Effector memory CD8-positive, alpha-beta T cell (primary cell): Measurements from ENCODE around the gene MCL1.
"Not testable (repeated sequence)": the region's sequence is repeated elsewhere in the genome, so short reads cannot be mapped to it uniquely, and the experiment has no call there.

Source experiments
- ATAC-seq: fragments of 150-1000 bp; cut with Tn5 transposase; replicated peaks from 2 replicates; pipeline ENCODE4 v1.10.0; 2021; ENCODE audit warnings: mild to moderate bottlenecking, moderate library complexity
- DNase-seq, 3 experiments: peaks; one replicate each; pipeline ENCODE4 v3.0.0; 2021
- H3K27ac Mint-ChIP-seq, 2 donors: one replicate each; pipeline ENCODE4 v1.8.0; 2022; ENCODE audit warnings: mild to moderate bottlenecking in 2 of 2, mixed read lengths in 2 of 2, moderate library complexity in 2 of 2
- H3K27me3 Mint-ChIP-seq, 2 donors: one replicate each; pipeline ENCODE4 v1.8.0; 2022; ENCODE audit warnings: mixed read lengths in 2 of 2
- H3K36me3 Mint-ChIP-seq: one replicate; pipeline ENCODE4 v1.8.0; 2022; ENCODE audit warnings: mild to moderate bottlenecking, moderate library complexity, mixed read lengths; ENCODE audit not compliant: insufficient read depth
- H3K4me1 Mint-ChIP-seq, 2 donors: one replicate each; pipeline ENCODE4 v1.8.0; 2022; ENCODE audit warnings: low read depth in 2 of 2, mixed read lengths in 2 of 2
- H3K4me3 Mint-ChIP-seq, 2 donors: one replicate each; pipeline ENCODE4 v1.8.0; 2022; ENCODE audit warnings: mild to moderate bottlenecking in 2 of 2, mixed read lengths in 2 of 2, moderate library complexity in 2 of 2
- H3K9me3 Mint-ChIP-seq, 2 donors: one replicate each; pipeline ENCODE4 v1.8.0; 2022; ENCODE audit warnings: mixed read lengths in 2 of 2

MCL1 gene

GRCh38 chr1:150574260-150575071, 4.9 kb downstream of the MCL1 start:
- Mint-ChIP-seq H3K27me3 (no peaks in the 10 kb centered on the region), H3K4me3 (peak overlapping the region; percentile 88 to 99), H3K4me1 (peaks cover 46 to 69% of the 10 kb centered on the region in 2 donors), H3K36me3 (peaks cover 100% of the 10 kb centered on the region), H3K9me3 (no peaks in the 10 kb centered on the region), H3K27ac (peak overlapping the region; percentile 98 to 99)
- ATAC-seq (no peak), DNase-seq (no peak)

GRCh38 chr1:150573648-150574071, 5.8 kb downstream of the MCL1 start:
- H3K27me3 Mint-ChIP-seq, H3K9me3 Mint-ChIP-seq, DNase-seq: not testable (repeated sequence)
- peak; percentile 9 for ATAC-seq
- peaks cover 100% of the 10 kb centered on the region for H3K36me3 Mint-ChIP-seq
- peaks cover 51 to 76% of the 10 kb centered on the region in 2 donors for H3K4me1 Mint-ChIP-seq
- peak overlapping the region; percentile 88 to 99 for H3K4me3 Mint-ChIP-seq
- peak overlapping the region; percentile 98 to 99 for H3K27ac Mint-ChIP-seq

GRCh38 chr1:150572918-150573647, 6.3 kb downstream of the MCL1 start:
- peak; percentile 9 for ATAC-seq

GRCh38 chr1:150568594-150568966, 10.8 kb downstream of the MCL1 start:
- no peak for ATAC-seq
- Mint-ChIP-seq H3K27ac (peak overlapping the region; percentile 98 to 99), H3K27me3 (no peaks in the 10 kb centered on the region), H3K36me3 (peaks cover 85% of the 10 kb centered on the region), H3K4me1 (peaks cover 67 to 81% of the 10 kb centered on the region in 2 donors), H3K9me3 (no peaks in the 10 kb centered on the region), H3K4me3 (peak overlapping the region; percentile 88 to 99)
- DNase-seq, result no peak

More at GRCh38 chr1:150572918-150573647, 6.3 kb downstream of the MCL1 start:
- Mint-ChIP-seq H3K4me3 (peak overlapping the region; percentile 88 to 99), H3K27ac (peak overlapping the region; percentile 98 to 99), H3K36me3 (peaks cover 100% of the 10 kb centered on the region), H3K4me1 (peaks cover 57 to 82% of the 10 kb centered on the region in 2 donors), H3K27me3 (no peaks in the 10 kb centered on the region), H3K9me3 (no peaks in the 10 kb centered on the region)
- DNase-seq, result no peak

GRCh38 chr1:150567717-150568593, 11.5 kb downstream of the MCL1 start:
- peak overlapping the region; percentile 88 to 99 for H3K4me3 Mint-ChIP-seq
- peak overlapping the region; percentile 98 to 99 for H3K27ac Mint-ChIP-seq
- peaks cover 72 to 82% of the 10 kb centered on the region in 2 donors for H3K4me1 Mint-ChIP-seq
- ATAC-seq (peak; percentile 11), DNase-seq (peak in 1 of 3 experiments; percentile 47)
- no peaks in the 10 kb centered on the region for H3K9me3 Mint-ChIP-seq
- peaks cover 85% of the 10 kb centered on the region for H3K36me3 Mint-ChIP-seq
- H3K27me3 Mint-ChIP-seq, result no peaks in the 10 kb centered on the region

GRCh38 chr1:150567341-150567716, 12.1 kb downstream of the MCL1 start:
- peaks cover 76 to 85% of the 10 kb centered on the region in 2 donors for H3K4me1 Mint-ChIP-seq
- ATAC-seq, result peak; percentile 35
- H3K27ac Mint-ChIP-seq, result peak overlapping the region; percentile 98 to 99
- no peaks in the 10 kb centered on the region for H3K27me3 Mint-ChIP-seq
- H3K36me3 Mint-ChIP-seq, result peaks cover 85% of the 10 kb centered on the region
- peak overlapping the region; percentile 88 to 99 for H3K4me3 Mint-ChIP-seq
- H3K9me3 Mint-ChIP-seq, result no peaks in the 10 kb centered on the region
- peak in 1 of 3 experiments; percentile 52 for DNase-seq

- H3K4me3 Mint-ChIP-seq, result peak overlapping the region; percentile 88 to 99
- peaks cover 77 to 83% of the 10 kb centered on the region in 2 donors for H3K4me1 Mint-ChIP-seq
- DNase-seq (no peak), ATAC-seq (no peak)
- peak overlapping the region; percentile 98 to 99 for H3K27ac Mint-ChIP-seq
- H3K36me3 Mint-ChIP-seq, result peaks cover 83% of the 10 kb centered on the region
- H3K9me3 Mint-ChIP-seq, result no peaks in the 10 kb centered on the region
- H3K27me3 Mint-ChIP-seq, result no peaks in the 10 kb centered on the region
These were observed 12.6 kb downstream of the MCL1 start for GRCh38 chr1:150566589-150567340.

- H3K9me3 Mint-ChIP-seq, H3K27me3 Mint-ChIP-seq, ATAC-seq, DNase-seq: not testable (repeated sequence)
- Mint-ChIP-seq H3K36me3 (peaks cover 79% of the 10 kb centered on the region), H3K4me1 (peaks cover 79 to 88% of the 10 kb centered on the region in 2 donors), H3K4me3 (peak overlapping the region; percentile 88 to 99), H3K27ac (peak overlapping the region; percentile 98 to 99)
These were observed 14.0 kb downstream of the MCL1 start for GRCh38 chr1:150565240-150565991.

GRCh38 chr1:150564051-150564991, 15.1 kb downstream of the MCL1 start:
- peak overlapping the region; percentile 86 to 93 for H3K4me3 Mint-ChIP-seq
- no peaks in the 10 kb centered on the region for H3K9me3 Mint-ChIP-seq
- H3K36me3 Mint-ChIP-seq, result peaks cover 75% of the 10 kb centered on the region
- no peak for ATAC-seq
- peak overlapping the region; percentile 98 to 99 for H3K27ac Mint-ChIP-seq
- H3K4me1 Mint-ChIP-seq, result peaks cover 75 to 85% of the 10 kb centered on the region in 2 donors
- DNase-seq, result no peak
- no peaks in the 10 kb centered on the region for H3K27me3 Mint-ChIP-seq

- Mint-ChIP-seq H3K36me3 (peaks cover 67% of the 10 kb centered on the region), H3K27me3 (no peaks in the 10 kb centered on the region), H3K9me3 (no peaks in the 10 kb centered on the region), H3K4me3 (peak overlapping the region; percentile 86 to 93), H3K27ac (peak overlapping the region; percentile 98 to 99), H3K4me1 (peaks cover 70 to 77% of the 10 kb centered on the region in 2 donors)
- peak in 2 of 3 experiments; percentile 44 to 47 for DNase-seq
- ATAC-seq, result peak; percentile 64
These were observed 15.9 kb downstream of the MCL1 start for GRCh38 chr1:150563340-150564038.
